Activated effector memory CD4-positive, alpha-beta T cell treated with Interleukin-2 at 50 U/mL for 16 hours (primary cell): Measurements from ENCODE around the gene DRC1.

Source experiments
- DNase-seq: peaks from one replicate; pipeline ENCODE4 v3.0.0-alpha.2; 2020

Gene DRC1

DNA sequence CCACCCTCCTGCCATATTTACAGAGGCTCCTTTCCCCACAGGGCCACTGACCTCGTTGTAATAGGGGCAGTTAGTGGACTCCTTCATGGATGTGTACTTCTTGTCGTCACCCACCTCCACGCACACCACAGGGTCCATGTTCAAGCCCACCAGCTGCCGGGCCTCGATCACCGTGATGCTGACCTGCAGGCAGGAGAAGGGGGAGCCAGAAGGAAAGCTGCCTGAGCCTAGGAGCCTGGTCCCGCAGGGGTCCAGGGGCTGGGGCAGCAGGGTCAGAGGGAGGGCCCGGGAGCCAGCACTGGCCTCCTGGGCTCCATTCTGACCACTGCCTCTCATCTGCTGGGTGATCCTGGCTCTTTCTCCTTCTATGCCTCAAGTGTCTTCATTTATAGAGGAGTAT, 93.2 kb downstream of the DRC1 start:
- no peak for DNase-seq

DNA sequence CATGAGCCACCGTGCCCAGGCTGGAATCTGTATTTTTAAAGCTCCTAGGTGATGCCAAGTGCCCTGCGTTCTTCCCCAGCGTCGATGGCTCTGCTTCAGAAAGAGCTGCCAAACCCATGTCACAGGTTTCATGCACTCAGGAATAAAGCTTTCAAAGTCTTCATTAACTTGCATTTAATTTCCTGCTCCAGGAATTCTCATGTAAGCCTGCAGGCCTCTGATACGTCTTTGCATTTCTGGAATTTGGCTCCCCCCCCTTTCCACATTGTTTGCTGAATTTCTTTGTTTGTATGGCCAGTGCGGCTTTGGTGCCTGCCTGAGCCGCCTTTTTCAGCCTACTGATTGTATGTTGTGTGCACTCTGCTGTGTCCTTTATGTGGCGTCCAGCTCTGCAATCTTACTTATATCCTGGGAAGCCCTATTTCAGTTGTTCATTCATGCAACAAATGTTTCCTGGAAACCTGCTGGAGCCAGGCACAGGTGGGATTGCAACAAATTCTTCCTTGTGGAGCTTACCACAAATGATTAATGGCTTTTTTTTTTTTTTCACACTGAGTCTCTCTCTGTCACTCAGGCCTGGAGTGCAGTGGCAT, 94.1 kb downstream of the DRC1 start:
- DNase-seq: no peak

DNA sequence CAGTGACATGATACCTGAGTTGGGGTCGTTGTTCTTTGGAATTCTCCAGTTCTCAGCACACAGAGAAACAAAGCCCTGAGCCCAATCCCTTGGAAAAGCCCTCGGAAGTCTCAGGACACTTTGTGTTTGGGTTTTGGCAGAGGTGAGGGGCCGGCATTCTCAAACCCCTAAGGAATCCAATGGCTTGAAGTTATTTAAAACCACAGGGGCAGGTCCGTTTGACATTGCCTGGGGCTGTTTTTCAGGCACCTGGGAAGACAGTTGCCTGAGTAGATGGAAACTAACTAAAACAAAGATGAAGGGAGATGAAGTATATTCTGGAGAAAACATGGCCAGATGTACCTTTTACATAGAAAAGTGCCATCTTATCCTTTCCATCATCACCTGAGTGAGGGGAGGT, 98.7 kb downstream of the DRC1 start:
- DNase-seq: no peak

DNA sequence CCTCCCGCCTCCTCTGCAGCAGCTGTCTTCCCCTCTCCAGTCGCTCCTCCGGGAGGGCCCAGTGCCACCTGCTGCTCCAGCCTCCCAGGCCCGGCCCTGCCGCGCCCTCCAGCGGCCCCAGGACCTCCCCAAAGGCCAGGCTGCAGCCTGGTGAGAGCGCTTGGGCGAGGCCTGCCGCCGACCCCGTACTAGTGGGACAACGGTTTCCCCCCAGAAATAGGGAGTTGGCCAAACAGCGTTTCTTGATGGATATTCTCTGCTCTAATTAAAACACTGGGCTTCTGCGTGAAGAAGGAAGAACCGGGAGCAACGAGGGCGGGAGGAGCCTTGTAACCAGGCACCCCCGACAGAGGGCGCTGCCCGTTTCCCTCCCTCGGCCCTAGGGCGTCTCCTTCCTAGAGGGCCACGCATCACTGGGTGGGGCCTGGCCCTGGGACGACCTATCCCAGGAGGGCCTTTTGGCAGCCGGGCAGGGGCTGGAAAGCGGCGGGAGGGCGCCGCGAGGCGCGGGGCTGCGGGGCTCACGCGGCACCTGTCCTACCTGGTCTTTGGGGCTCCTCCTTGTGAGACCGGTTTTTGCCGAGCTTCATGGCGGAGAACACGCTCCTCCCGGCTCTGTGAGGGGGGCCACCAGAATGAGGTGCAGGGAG, 101.6 kb downstream of the DRC1 start:
- DNase-seq: peak; percentile 69

DNA sequence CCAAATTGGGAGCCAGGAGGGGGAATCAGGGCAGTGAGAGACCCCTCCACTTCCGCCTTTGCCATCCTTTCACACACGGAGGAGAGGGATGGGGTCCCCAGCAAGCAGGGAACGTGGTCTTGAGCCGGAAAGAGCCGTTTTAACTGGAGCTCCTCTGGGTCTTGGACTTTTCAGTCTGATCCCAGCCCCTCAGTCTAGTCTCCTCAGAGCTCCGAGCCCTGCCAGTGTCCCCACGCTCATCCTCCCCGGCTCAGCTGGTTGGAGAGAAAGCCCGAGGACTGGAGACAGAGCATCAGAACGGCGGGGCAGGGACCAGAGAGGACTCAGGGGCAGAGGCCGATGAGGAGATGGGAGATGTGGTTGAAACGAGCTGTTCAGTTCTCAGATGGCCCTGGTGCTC, 102.3 kb downstream of the DRC1 start:
- DNase-seq: no peak

DNA sequence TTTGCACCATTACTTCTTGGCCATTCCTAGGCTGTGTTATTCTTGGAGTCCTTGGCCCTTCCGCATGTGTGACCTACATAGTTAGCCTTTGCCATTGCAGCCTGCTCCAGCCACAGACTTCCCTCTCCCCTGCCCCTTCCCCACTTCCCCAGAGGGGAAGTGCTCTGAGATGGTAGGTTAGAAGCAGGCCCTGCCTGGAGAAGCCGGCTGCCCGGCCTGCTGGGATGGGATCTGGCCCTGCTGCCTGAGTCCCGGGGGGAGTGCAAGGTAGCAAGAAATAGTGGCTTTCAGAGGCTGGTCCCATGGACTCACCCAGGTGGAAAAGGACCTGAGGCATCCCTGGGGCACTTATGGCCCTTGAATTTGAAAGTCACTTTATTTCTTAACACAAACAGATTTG, 104.6 kb downstream of the DRC1 start:
- DNase-seq: no peak
